H9 (cell line): ENCODE measurements around the gene MMP11. TPM values are rescaled to one million over a fixed set of nuclear protein-coding genes. Genes with fewer than 3 reads are reported as not detected.

Experiments used
- DNase-seq: peaks from one replicate; pipeline ENCODE4 v3.0.0-alpha.2; 2017
- H2AFZ ChIP-seq: one replicate; pipeline ENCODE4 v1.6.1; 2013; ENCODE audit warnings: mild to moderate bottlenecking, low read length, control low read depth, moderate library complexity
- H2AK5ac ChIP-seq: 2 replicates; pipeline ENCODE4 v1.6.1; 2013; ENCODE audit warnings: low read length, control low read depth, mixed read lengths; ENCODE audit not compliant: insufficient read length
- H2BK120ac ChIP-seq: one replicate; pipeline ENCODE4 v1.6.1; 2013; ENCODE audit warnings: low read depth, mild to moderate bottlenecking, low read length, control low read depth, inconsistent platforms; ENCODE audit not compliant: poor library complexity, severe bottlenecking
- H2BK12ac ChIP-seq: 2 replicates; pipeline ENCODE4 v1.6.1; 2013; ENCODE audit warnings: low read length, control low read depth, mixed read lengths, low read depth; ENCODE audit not compliant: insufficient read length
- H2BK15ac ChIP-seq: 2 replicates; pipeline ENCODE4 v1.6.1; 2013; ENCODE audit warnings: low read depth, low read length, control low read depth
- H2BK20ac ChIP-seq: one replicate; pipeline ENCODE4 v1.6.1; 2013; ENCODE audit warnings: low read depth, mild to moderate bottlenecking, low read length, control low read depth, inconsistent platforms; ENCODE audit not compliant: poor library complexity, severe bottlenecking
- H2BK5ac ChIP-seq: 2 replicates; pipeline ENCODE4 v1.6.1; 2013; ENCODE audit warnings: low read length, control low read depth, mixed read lengths; ENCODE audit not compliant: insufficient read length
- H3K14ac ChIP-seq: 2 replicates; pipeline ENCODE4 v1.6.1; 2013; ENCODE audit warnings: low read length, control low read depth; ENCODE audit not compliant: insufficient read depth
- H3K18ac ChIP-seq: 2 replicates; pipeline ENCODE4 v1.6.1; 2013; ENCODE audit warnings: low read depth, mild to moderate bottlenecking, mixed read lengths, low read length, control low read depth; ENCODE audit not compliant: insufficient read length
- H3K23ac ChIP-seq: 2 replicates; pipeline ENCODE4 v1.6.1; 2013; ENCODE audit warnings: low read length, control low read depth, mixed read lengths, low read depth; ENCODE audit not compliant: insufficient read length
- H3K23me2 ChIP-seq: 2 replicates; pipeline ENCODE4 v1.6.1; 2013; ENCODE audit warnings: low read depth, mild to moderate bottlenecking, mixed read lengths, low read length, control low read depth; ENCODE audit not compliant: insufficient read length, poor library complexity, severe bottlenecking
- H3K27ac ChIP-seq: 2 replicates; pipeline ENCODE4 v1.5.1; 2013; ENCODE audit warnings: low read length, control low read depth, mixed read lengths, low read depth; ENCODE audit not compliant: insufficient read length
- H3K27me3 ChIP-seq: 2 replicates; pipeline ENCODE4 v1.6.1; 2013; ENCODE audit warnings: low read length, control low read depth, inconsistent platforms; ENCODE audit not compliant: insufficient read depth
- H3K4ac ChIP-seq: 2 replicates; pipeline ENCODE4 v1.6.1; 2013; ENCODE audit warnings: low read depth, mild to moderate bottlenecking, control low read depth, inconsistent platforms, low read length, moderate library complexity
- H3K4me1 ChIP-seq: 2 replicates; pipeline ENCODE4 v1.6.1; 2013; ENCODE audit warnings: low read length, control low read depth, inconsistent platforms; ENCODE audit not compliant: insufficient read depth
- H3K4me2 ChIP-seq: 2 replicates; pipeline ENCODE4 v1.6.1; 2013; ENCODE audit warnings: low read length, control low read depth, mixed read lengths; ENCODE audit not compliant: insufficient read length, insufficient read depth
- H3K56ac ChIP-seq: 2 replicates; pipeline ENCODE4 v1.6.1; 2013; ENCODE audit warnings: low read depth, mild to moderate bottlenecking, mixed read lengths, low read length, control low read depth; ENCODE audit not compliant: insufficient read length
- H3K79me1 ChIP-seq: 2 replicates; pipeline ENCODE4 v1.6.1; 2013; ENCODE audit warnings: low read depth, mild to moderate bottlenecking, moderate library complexity, low read length, control low read depth, inconsistent platforms; ENCODE audit not compliant: insufficient read depth, poor library complexity, severe bottlenecking
- H3K79me2 ChIP-seq: 2 replicates; pipeline ENCODE4 v1.6.1; 2013; ENCODE audit warnings: low read length, control low read depth, inconsistent platforms; ENCODE audit not compliant: insufficient read depth
- H3K9ac ChIP-seq: 2 replicates; pipeline ENCODE4 v1.6.1; 2013; ENCODE audit warnings: low read length, control low read depth, mixed read lengths; ENCODE audit not compliant: insufficient read length; ENCODE audit errors: extremely low read depth
- H3K9me3 ChIP-seq: one replicate; pipeline ENCODE4 v1.6.1; 2013; ENCODE audit warnings: low read depth, low read length, inconsistent platforms; ENCODE audit not compliant: control insufficient read depth
- H3T11ph ChIP-seq: one replicate; pipeline ENCODE4 v1.6.1; 2013; ENCODE audit warnings: mild to moderate bottlenecking, low read length, control low read depth, inconsistent platforms
- H4K20me1 ChIP-seq: one replicate; pipeline ENCODE4 v1.6.1; 2013; ENCODE audit not compliant: control insufficient read depth, insufficient read length, insufficient read depth
- H4K5ac ChIP-seq: 2 replicates; pipeline ENCODE4 v1.6.1; 2013; ENCODE audit warnings: low read depth, mild to moderate bottlenecking, mixed read lengths, low read length, control low read depth; ENCODE audit not compliant: insufficient read length
- H4K8ac ChIP-seq: replicated peaks from 2 replicates; pipeline ENCODE4 v1.6.1; 2013; ENCODE audit warnings: low read length, control low read depth, mixed read lengths, low read depth; ENCODE audit not compliant: insufficient read length
- H4K91ac ChIP-seq: 2 replicates; pipeline ENCODE4 v1.6.1; 2013; ENCODE audit warnings: low read depth, mild to moderate bottlenecking, moderate library complexity, mixed read lengths, low read length, control low read depth; ENCODE audit not compliant: insufficient read length
- H3K27ac Mint-ChIP-seq, 3 experiments: 2 replicates in 2 of 3; 3 replicates in 1 of 3; pipeline ENCODE4 v1.8.0; 2020 to 2021; ENCODE audit warnings: mixed read lengths in 3 of 3, mild to moderate bottlenecking in 1 of 3, moderate library complexity in 1 of 3
- H3K27me3 Mint-ChIP-seq: 2 replicates; pipeline ENCODE4 v1.8.0; 2021; ENCODE audit warnings: low read depth, mild to moderate bottlenecking, moderate library complexity, mixed read lengths
- H3K36me3 Mint-ChIP-seq, 3 experiments: 2 replicates in 2 of 3; 3 replicates in 1 of 3; pipeline ENCODE4 v1.8.0; 2020 to 2021; ENCODE audit warnings: low read depth in 3 of 3, mixed read lengths in 3 of 3; ENCODE audit not compliant: insufficient read depth in 1 of 3
- H3K4me1 Mint-ChIP-seq, 2 experiments: 2 replicates each; pipeline ENCODE4 v1.8.0; 2020; ENCODE audit warnings: mixed read lengths in 2 of 2
- H3K4me3 Mint-ChIP-seq, 2 experiments: 2 replicates in 1 of 2; 3 replicates in 1 of 2; pipeline ENCODE4 v1.8.0; 2020 to 2021; ENCODE audit warnings: mild to moderate bottlenecking in 2 of 2, mixed read lengths in 2 of 2, moderate library complexity in 1 of 2
- H3K9me3 Mint-ChIP-seq, 2 experiments: 2 replicates in 1 of 2; 3 replicates in 1 of 2; pipeline ENCODE4 v1.8.0; 2020; ENCODE audit warnings: mild to moderate bottlenecking in 2 of 2, mixed read lengths in 2 of 2, moderate library complexity in 1 of 2
- CTCF ChIP-seq: fragments of 200-600 bp; sonication (generic); conservative IDR thresholded peaks from 3 replicates; pipeline ENCODE4 v1.8.0; 2021; ENCODE audit warnings: antibody characterized with exemption, mild to moderate bottlenecking
- WGBS: extraction: QIAGEN DNeasy Blood & Tissue Kit; methylation state at CpG from one replicate; pipeline ENCODE4 v1.1.7; 2013; ENCODE audit warnings: missing lambda C conversion rate, low lambda C conversion rate, mixed read lengths; ENCODE audit not compliant: insufficient read length; ENCODE audit errors: extremely low coverage; 5-methylcytosine and 5-hydroxymethylcytosine counted together
- total RNA-seq: library from RNA; stranded (reverse); gene quantifications from 2 replicates; pipeline ENCODE4 v1.2.1, GENCODE V29; 2021

Gene MMP11
- total RNA-seq, 1 experiment from 2014 or later = 5.3 TPM

GRCh38 chr22:23780146-23780748, 7.6 kb downstream of the MMP11 start:
- Histone ChIP-seq H4K8ac (no peak overlapping the region), H2BK15ac (no peak overlapping the region), H3K4ac (no peak overlapping the region), H3K23ac (no peak overlapping the region), H3K14ac (no peak overlapping the region), H3K79me1 (no peaks in the 10 kb centered on the region), H3T11ph (no peak overlapping the region), H3K9ac (no peak overlapping the region), H2BK5ac (no peak overlapping the region), H3K56ac (no peak overlapping the region), H3K27ac (no peak overlapping the region), H4K91ac (no peak overlapping the region), H3K4me2 (no peak overlapping the region), H3K23me2 (no peaks in the 10 kb centered on the region), H3K79me2 (no peaks in the 10 kb centered on the region), H2BK120ac (no peak overlapping the region), H4K20me1 (no peaks in the 10 kb centered on the region), H2BK20ac (no peak overlapping the region), H2BK12ac (no peak overlapping the region), H2AK5ac (no peak overlapping the region), H3K27me3 (no peaks in the 10 kb centered on the region; the same call in 1 of the 2 replicates), H4K5ac (no peak overlapping the region), H3K18ac (no peak overlapping the region), H3K9me3 (no peaks in the 10 kb centered on the region), H2AFZ (no peak overlapping the region), H3K4me1 (no peaks in the 10 kb centered on the region)
- Mint-ChIP-seq H3K4me1 (peaks cover 3 to 5% of the 10 kb centered on the region in 2 experiments; a peak in 3 of 4 replicates), H3K9me3 (no peaks in the 10 kb centered on the region), H3K4me3 (no peak overlapping the region), H3K27me3 (peaks cover 14% of the 10 kb centered on the region), H3K27ac (no peak overlapping the region), H3K36me3 (no peaks in the 10 kb centered on the region)
- no peak for TF ChIP-seq CTCF
- no peak for DNase-seq
- no CpG with 5 or more reads among the region's 20 CpGs for WGBS
